ENCODE data around the gene ANKRD28.

ANKRD28 gene

DNA sequence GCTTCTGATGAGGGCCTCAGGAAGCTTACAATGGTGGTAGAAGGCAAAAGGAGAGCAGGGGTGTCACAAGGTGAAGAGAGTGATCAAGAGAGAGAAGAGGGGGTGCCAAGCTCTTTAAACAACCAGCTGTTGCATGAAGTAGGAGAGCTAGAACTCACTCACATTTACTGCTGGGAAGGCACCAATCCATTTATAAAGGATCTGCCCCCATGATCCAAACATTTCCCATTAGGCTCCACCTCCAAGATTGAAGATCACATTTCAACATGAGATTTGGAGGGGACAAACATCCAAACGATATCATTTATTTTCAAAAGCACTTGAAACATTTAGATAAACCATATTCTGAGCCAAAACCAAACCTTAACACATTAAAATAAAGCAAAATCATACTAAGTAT, 26.3 kb downstream of the ANKRD28 start:
- no peak overlapping the region for H3K27ac ChIP-seq (ENCODE audit: low read depth, low read length, poor library complexity, severe bottlenecking)
- peaks cover 6% of the 10 kb centered on the region for H3K4me1 ChIP-seq (ENCODE audit: insufficient read depth, low read length, severe bottlenecking)
- H3K27me3 ChIP-seq (ENCODE audit: insufficient read depth, low read length): no peaks in the 10 kb centered on the region
- H4K20me1 ChIP-seq (ENCODE audit: insufficient read depth, low read length): no peaks in the 10 kb centered on the region
- H3K9me2 ChIP-seq (ENCODE audit: low read depth, low read length): no peaks in the 10 kb centered on the region
- peaks cover 17% of the 10 kb centered on the region for H3K36me3 ChIP-seq (ENCODE audit: insufficient read depth, low read length)
- H3K4me3 ChIP-seq (ENCODE audit: low read depth, low read length, poor library complexity, severe bottlenecking): no peak overlapping the region
- H2AFZ ChIP-seq (ENCODE audit: low read length): no peak overlapping the region
- no peak overlapping the region for H3K4me2 ChIP-seq (ENCODE audit: low read length)
- H3K9ac ChIP-seq (ENCODE audit: low read length): no peak overlapping the region
- H3F3A ChIP-seq (ENCODE audit: insufficient read depth, low read length): no peaks in the 10 kb centered on the region
- TF ChIP-seq, protein P1, sequence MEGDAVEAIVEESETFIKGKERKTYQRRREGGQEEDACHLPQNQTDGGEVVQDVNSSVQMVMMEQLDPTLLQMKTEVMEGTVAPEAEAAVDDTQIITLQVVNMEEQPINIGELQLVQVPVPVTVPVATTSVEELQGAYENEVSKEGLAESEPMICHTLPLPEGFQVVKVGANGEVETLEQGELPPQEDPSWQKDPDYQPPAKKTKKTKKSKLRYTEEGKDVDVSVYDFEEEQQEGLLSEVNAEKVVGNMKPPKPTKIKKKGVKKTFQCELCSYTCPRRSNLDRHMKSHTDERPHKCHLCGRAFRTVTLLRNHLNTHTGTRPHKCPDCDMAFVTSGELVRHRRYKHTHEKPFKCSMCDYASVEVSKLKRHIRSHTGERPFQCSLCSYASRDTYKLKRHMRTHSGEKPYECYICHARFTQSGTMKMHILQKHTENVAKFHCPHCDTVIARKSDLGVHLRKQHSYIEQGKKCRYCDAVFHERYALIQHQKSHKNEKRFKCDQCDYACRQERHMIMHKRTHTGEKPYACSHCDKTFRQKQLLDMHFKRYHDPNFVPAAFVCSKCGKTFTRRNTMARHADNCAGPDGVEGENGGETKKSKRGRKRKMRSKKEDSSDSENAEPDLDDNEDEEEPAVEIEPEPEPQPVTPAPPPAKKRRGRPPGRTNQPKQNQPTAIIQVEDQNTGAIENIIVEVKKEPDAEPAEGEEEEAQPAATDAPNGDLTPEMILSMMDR (IDR thresholded peaks at IDR 0.05; ENCODE audit: low read length): no peak
- TF ChIP-seq EZH2 (IDR thresholded peaks at IDR 0.05; ENCODE audit: borderline replicate concordance, low read length): no peak
- H3K79me2 ChIP-seq (ENCODE audit: insufficient read depth, low read length): peaks cover 16% of the 10 kb centered on the region
- H3K9me3 ChIP-seq (ENCODE audit: low read length): no peaks in the 10 kb centered on the region

GRCh38 chr3:15769256-15769915, 28.4 kb downstream of the ANKRD28 start:
- Histone ChIP-seq H3K79me2 (ENCODE audit: insufficient read depth, low read length) (peaks cover 16% of the 10 kb centered on the region), H3K9me3 (ENCODE audit: low read length) (no peaks in the 10 kb centered on the region), H3K27me3 (ENCODE audit: insufficient read depth, low read length) (no peaks in the 10 kb centered on the region), H3K4me1 (ENCODE audit: insufficient read depth, low read length, severe bottlenecking) (peaks cover 7% of the 10 kb centered on the region), H3K9ac (ENCODE audit: low read length) (no peak overlapping the region), H2AFZ (ENCODE audit: low read length) (no peak overlapping the region), H3K36me3 (ENCODE audit: insufficient read depth, low read length) (peaks cover 12% of the 10 kb centered on the region), H3K9me2 (ENCODE audit: low read depth, low read length) (no peaks in the 10 kb centered on the region), H3K4me2 (ENCODE audit: low read length) (no peak overlapping the region), H3K4me3 (ENCODE audit: low read depth, low read length, poor library complexity, severe bottlenecking) (no peak overlapping the region), H4K20me1 (ENCODE audit: insufficient read depth, low read length) (no peaks in the 10 kb centered on the region), H3K27ac (ENCODE audit: low read depth, low read length, poor library complexity, severe bottlenecking) (no peak overlapping the region), H3F3A (ENCODE audit: insufficient read depth, low read length) (no peaks in the 10 kb centered on the region)
- TF ChIP-seq, protein P1 (IDR thresholded peaks at IDR 0.05; ENCODE audit: low read length): no peak
- TF ChIP-seq EZH2 (IDR thresholded peaks at IDR 0.05; ENCODE audit: borderline replicate concordance, low read length): no peak

GRCh38 chr3:15768421-15769255, 29.1 kb downstream of the ANKRD28 start:
- H4K20me1 ChIP-seq (ENCODE audit: insufficient read depth, low read length): no peaks in the 10 kb centered on the region
- peaks cover 7% of the 10 kb centered on the region for H3K4me1 ChIP-seq (ENCODE audit: insufficient read depth, low read length, severe bottlenecking)
- H3K4me2 ChIP-seq (ENCODE audit: low read length): no peak overlapping the region
- H3K36me3 ChIP-seq (ENCODE audit: insufficient read depth, low read length): peaks cover 19% of the 10 kb centered on the region
- H3K27me3 ChIP-seq (ENCODE audit: insufficient read depth, low read length): no peaks in the 10 kb centered on the region
- H2AFZ ChIP-seq (ENCODE audit: low read length): no peak overlapping the region
- H3K9me2 ChIP-seq (ENCODE audit: low read depth, low read length): no peaks in the 10 kb centered on the region
- peaks cover 11% of the 10 kb centered on the region; the same call in 1 of the 2 replicates for H3K79me2 ChIP-seq (ENCODE audit: insufficient read depth, low read length)
- TF ChIP-seq, protein P1 (IDR thresholded peaks at IDR 0.05; ENCODE audit: low read length): no peak
- no peak for TF ChIP-seq EZH2 (IDR thresholded peaks at IDR 0.05; ENCODE audit: borderline replicate concordance, low read length)
- H3F3A ChIP-seq (ENCODE audit: insufficient read depth, low read length): no peaks in the 10 kb centered on the region
- H3K27ac ChIP-seq (ENCODE audit: low read depth, low read length, poor library complexity, severe bottlenecking): no peak overlapping the region
- H3K9me3 ChIP-seq (ENCODE audit: low read length): no peaks in the 10 kb centered on the region
- no peak overlapping the region for H3K9ac ChIP-seq (ENCODE audit: low read length)
- no peak overlapping the region for H3K4me3 ChIP-seq (ENCODE audit: low read depth, low read length, poor library complexity, severe bottlenecking)
